ENCODE data around the gene LRP10.

Gene LRP10

DNA sequence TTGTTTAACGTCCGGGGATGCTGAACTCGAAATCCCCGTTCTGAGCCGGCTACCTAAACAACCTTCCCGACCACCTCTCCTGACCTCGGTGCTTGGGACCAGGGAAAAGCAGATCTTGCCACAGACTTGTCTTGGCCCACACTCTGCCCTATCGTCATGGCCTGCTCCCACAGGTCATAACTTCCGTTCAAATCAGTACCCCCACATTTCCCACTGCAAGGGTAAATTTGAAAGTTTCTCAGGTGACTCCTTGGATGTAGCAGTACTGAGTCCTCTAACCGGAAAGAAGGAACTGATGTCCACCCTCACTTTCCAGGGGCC is 48.0 kb downstream of the LRP10 start:
- Histone ChIP-seq H3K4me1 (ENCODE audit: insufficient read depth, low read length) (peaks cover 9% of the 10 kb centered on the region; the same call in 1 of the 2 replicates), H3K9me3 (ENCODE audit: control insufficient read depth, insufficient read depth, low read length) (no peaks in the 10 kb centered on the region), H3K36me3 (ENCODE audit: insufficient read depth, low read length) (peaks cover 13% of the 10 kb centered on the region), H3K9ac (ENCODE audit: low read depth, low read length) (peak overlapping the region; percentile 47)

DNA sequence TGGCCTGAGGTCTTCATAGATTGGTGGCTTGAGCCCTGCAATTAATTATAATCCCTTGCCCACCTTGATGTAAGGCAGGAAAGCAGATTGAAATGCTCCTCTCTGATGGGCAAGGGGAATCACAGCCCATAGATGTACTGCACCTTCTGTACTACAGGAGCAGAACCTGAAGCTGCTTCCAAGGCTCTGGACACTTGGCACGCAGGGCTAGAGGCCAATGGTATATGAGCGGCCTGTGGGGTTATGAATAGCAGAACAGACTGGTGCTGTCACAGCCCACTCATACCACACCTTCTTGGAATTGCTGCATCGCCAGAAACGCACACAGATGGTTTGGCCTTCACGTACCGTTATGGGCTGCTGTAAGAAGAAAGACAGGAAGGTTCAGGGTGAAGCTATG is 49.2 kb downstream of the LRP10 start:
- Histone ChIP-seq H3K4me1 (ENCODE audit: insufficient read depth, low read length) (peaks cover 9% of the 10 kb centered on the region; the same call in 1 of the 2 replicates), H3K9ac (ENCODE audit: low read depth, low read length) (no peak overlapping the region), H3K36me3 (ENCODE audit: insufficient read depth, low read length) (peaks cover 21% of the 10 kb centered on the region), H3K9me3 (ENCODE audit: control insufficient read depth, insufficient read depth, low read length) (no peaks in the 10 kb centered on the region)

DNA sequence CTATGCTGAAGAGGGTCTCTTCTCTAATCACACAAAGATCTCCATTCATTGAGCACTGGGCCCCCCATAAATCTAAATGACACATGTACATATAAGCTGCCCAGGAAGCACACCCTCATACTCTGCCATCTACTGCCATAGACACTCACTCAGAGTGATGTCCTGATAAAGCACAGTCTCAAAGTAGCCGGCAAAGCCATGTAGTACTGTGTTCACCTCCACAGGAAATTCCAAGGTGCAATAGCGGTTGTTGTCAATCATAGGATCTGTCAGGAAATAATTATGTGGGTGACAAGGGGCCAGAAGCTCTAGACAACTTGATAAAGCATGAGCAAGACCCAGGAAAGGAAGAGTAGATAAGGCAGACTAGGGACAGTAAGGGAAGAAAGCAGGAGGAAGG is 50.8 kb downstream of the LRP10 start:
- H3K9me3 ChIP-seq (ENCODE audit: control insufficient read depth, insufficient read depth, low read length) = no peaks in the 10 kb centered on the region
- H3K36me3 ChIP-seq (ENCODE audit: insufficient read depth, low read length) = peaks cover 31% of the 10 kb centered on the region
- H3K9ac ChIP-seq (ENCODE audit: low read depth, low read length) = no peak overlapping the region
- peaks cover 9% of the 10 kb centered on the region; the same call in 1 of the 2 replicates for H3K4me1 ChIP-seq (ENCODE audit: insufficient read depth, low read length)

DNA sequence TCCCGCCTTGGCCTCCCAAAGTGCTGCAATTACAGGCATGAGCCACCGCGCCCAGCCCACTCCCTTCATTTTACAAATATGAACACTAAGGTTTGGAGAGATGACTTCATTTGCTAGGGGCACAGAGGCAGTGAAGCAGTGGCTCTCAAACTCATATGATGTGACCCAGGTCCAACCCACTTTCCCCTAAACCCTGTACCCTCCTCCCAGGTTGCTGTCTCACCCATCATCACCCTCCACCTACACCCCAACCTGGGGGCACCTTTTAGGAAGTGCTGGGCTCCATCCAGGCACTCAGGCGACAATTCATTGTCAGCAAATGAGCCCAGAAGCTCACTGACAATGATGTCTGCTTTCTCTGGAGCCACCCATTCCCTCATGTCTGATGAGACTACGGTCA is 52.2 kb downstream of the LRP10 start:
- Histone ChIP-seq H3K4me1 (ENCODE audit: insufficient read depth, low read length) (peaks cover 17% of the 10 kb centered on the region), H3K9ac (ENCODE audit: low read depth, low read length) (no peak overlapping the region), H3K36me3 (ENCODE audit: insufficient read depth, low read length) (peaks cover 31% of the 10 kb centered on the region)

DNA sequence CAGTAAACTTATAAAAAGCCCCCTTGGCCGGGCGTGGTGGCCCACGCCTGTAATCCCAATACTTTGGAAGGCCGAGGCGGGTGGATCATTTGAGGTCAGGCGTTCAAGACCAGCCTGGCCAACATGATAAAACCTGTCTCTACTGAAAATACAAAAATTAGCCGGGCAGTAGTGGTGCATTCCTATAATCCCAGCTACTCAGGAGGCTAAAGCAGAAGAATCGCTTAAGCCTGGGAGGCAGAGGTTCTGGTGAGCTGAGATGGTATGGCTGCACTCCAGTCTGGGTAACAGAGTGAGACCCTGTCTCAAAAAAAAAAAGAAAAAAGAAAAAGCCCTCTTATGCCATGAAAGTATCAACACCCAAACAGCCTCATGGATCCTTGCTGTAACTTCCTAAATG is 54.0 kb downstream of the LRP10 start:
- no peaks in the 10 kb centered on the region for H3K9me3 ChIP-seq (ENCODE audit: control insufficient read depth, insufficient read depth, low read length)
- no peak overlapping the region for H3K9ac ChIP-seq (ENCODE audit: low read depth, low read length)
- peaks cover 8% of the 10 kb centered on the region for H3K4me1 ChIP-seq (ENCODE audit: insufficient read depth, low read length)

More for the DNA sequence above, 52.2 kb downstream of the LRP10 start:
- H3K9me3 ChIP-seq (ENCODE audit: control insufficient read depth, insufficient read depth, low read length) = no peaks in the 10 kb centered on the region

GRCh38 chr14:22926316-22926715 is 54.8 kb downstream of the LRP10 start:
- no peak overlapping the region for H3K9ac ChIP-seq (ENCODE audit: low read depth, low read length)
- peaks cover 31% of the 10 kb centered on the region for H3K36me3 ChIP-seq (ENCODE audit: insufficient read depth, low read length)
- H3K9me3 ChIP-seq (ENCODE audit: control insufficient read depth, insufficient read depth, low read length) = no peaks in the 10 kb centered on the region
- H3K4me1 ChIP-seq (ENCODE audit: insufficient read depth, low read length) = peaks cover 8% of the 10 kb centered on the region

More for the DNA sequence above, 54.0 kb downstream of the LRP10 start:
- peaks cover 31% of the 10 kb centered on the region for H3K36me3 ChIP-seq (ENCODE audit: insufficient read depth, low read length)

DNA sequence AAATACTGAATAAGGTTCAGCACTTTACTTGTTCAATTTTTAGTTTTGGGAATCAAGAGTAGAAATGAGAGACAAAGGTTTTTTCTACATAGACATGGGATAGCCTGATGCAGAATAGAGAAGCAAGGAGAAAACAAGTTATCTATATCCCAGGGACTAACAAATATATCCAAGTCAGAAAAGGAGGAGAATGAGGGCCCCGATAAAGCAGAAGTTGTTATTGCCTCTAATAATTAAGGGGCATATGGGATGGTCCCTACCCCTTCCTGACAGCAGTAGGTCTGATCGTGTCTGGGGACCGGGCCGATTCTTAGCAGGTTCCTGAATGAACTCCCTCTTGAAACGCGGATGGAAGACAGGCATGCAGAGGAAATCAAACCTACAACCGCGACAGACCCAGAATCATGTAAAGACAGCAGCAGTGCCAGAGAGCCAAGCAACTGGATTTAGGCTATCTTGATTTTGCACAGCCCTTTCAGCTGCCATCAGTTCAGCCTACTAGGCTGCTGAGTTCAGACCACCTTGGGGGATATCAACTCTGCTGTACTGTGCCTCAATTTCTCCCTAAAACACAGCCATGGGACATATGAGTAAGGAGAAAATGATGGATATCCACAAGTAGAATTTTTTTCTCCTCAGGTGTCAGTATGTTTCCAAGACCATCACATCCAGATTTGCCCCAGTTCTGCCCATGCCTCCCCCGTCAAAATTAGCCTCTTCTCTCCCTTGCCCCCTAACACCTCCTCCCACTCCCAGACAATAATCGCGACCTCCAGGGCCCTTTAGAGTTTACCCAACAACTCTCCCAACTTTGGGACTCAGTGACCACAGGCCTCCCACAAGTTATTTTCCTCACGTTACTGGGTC is 56.9 kb downstream of the LRP10 start:
- Histone ChIP-seq H3K4me1 (ENCODE audit: insufficient read depth, low read length) (peaks cover 8% of the 10 kb centered on the region), H3K9ac (ENCODE audit: low read depth, low read length) (peak overlapping the region; percentile 83), H3K9me3 (ENCODE audit: control insufficient read depth, insufficient read depth, low read length) (no peaks in the 10 kb centered on the region), H3K36me3 (ENCODE audit: insufficient read depth, low read length) (peaks cover 26% of the 10 kb centered on the region)

- Histone ChIP-seq H3K9me3 (ENCODE audit: control insufficient read depth, insufficient read depth, low read length) (no peaks in the 10 kb centered on the region), H3K36me3 (ENCODE audit: insufficient read depth, low read length) (peaks cover 20% of the 10 kb centered on the region), H3K9ac (ENCODE audit: low read depth, low read length) (peak within 1 kb of the TSS; percentile 83), H3K4me1 (ENCODE audit: insufficient read depth, low read length) (peaks cover 8% of the 10 kb centered on the region)
Observed at GRCh38 chr14:22929104-22929960, 57.8 kb downstream of the LRP10 start, which contains the start of gene PRMT5. PRMT5 (minus strand) TSS chr14:22929376; CDS start chr14:22929361, 15 bp downstream.

DNA sequence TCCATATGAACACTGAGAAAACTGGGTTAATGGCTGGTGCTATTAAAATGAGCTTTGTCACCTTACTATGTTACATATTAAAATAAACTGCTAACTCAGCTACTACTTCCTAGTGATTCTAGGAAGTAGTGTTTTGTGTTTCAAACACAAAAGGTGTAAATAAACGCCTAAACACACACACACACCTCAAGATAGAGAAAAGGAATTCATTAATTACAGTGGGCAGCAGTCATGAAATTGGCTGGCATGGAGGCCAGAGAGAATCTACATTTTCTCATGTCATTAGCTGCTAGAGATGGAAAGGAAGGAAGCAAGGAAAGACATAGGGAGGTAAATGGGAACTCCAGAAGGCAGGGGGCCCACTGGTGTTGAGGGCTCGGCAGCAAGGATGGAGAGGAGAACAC is 58.4 kb downstream of the LRP10 start:
- peaks cover 14% of the 10 kb centered on the region; the same call in 1 of the 2 replicates for H3K36me3 ChIP-seq (ENCODE audit: insufficient read depth, low read length)
- peak overlapping the region; percentile 75 for H3K9ac ChIP-seq (ENCODE audit: low read depth, low read length)
- H3K9me3 ChIP-seq (ENCODE audit: control insufficient read depth, insufficient read depth, low read length) = no peaks in the 10 kb centered on the region
- peaks cover 8% of the 10 kb centered on the region for H3K4me1 ChIP-seq (ENCODE audit: insufficient read depth, low read length)

All from ES-I3 (cell line).